K562 (cell line): ENCODE data around the gene SCYL1. TPM values are rescaled to one million over a fixed set of nuclear protein-coding genes. Genes with fewer than 3 reads are reported as not detected.

ENCODE experiments used
- ARID2 ChIP-seq: fragments of 450-650 bp; IDR thresholded peaks from 2 replicates; pipeline ENCODE4 v1.6.1; 2017; ENCODE audit warnings: antibody characterized with exemption, mild to moderate bottlenecking
- EHMT2 ChIP-seq: fragments of 450-650 bp; IDR thresholded peaks from 2 replicates; pipeline ENCODE4 v1.6.1; 2018; ENCODE audit warnings: antibody characterized with exemption
- FOXJ3 ChIP-seq: sonication (generic); formaldehyde crosslinking; IDR thresholded peaks from 2 replicates; pipeline ENCODE4 v1.4.0; 2020; ENCODE audit warnings: mild to moderate bottlenecking, missing genetic modification reagents
- HLTF ChIP-seq: fragments of 450-650 bp; IDR thresholded peaks from 2 replicates; pipeline ENCODE4 v1.6.1; 2016
- MCM5 ChIP-seq: fragments of 450-650 bp; IDR thresholded peaks from 2 replicates; pipeline ENCODE4 v1.6.1; 2016; ENCODE audit warnings: low read depth
- SMAD1 ChIP-seq: fragments of 150-350 bp; IDR thresholded peaks from 2 replicates; pipeline ENCODE4 v1.6.1; 2014; ENCODE audit warnings: low read length, low read depth; ENCODE audit not compliant: partially characterized antibody
- ZNF324 ChIP-seq: fragments of 250-450 bp; sonication (Bioruptor Pico); IDR thresholded peaks from 2 replicates; pipeline ENCODE4 v1.4.0; 2020; ENCODE audit warnings: mild to moderate bottlenecking
- ZSCAN32 ChIP-seq: fragments of 450-650 bp; formaldehyde crosslinking; IDR thresholded peaks from 2 replicates; pipeline ENCODE4 v1.4.0; 2020; ENCODE audit warnings: mild to moderate bottlenecking, moderate library complexity
- polyA plus RNA-seq, 8 experiments: library from polyadenylated mRNA; depleted of rRNA in 4 of 8; stranded (reverse) in 5 of 8; unstranded in 3 of 8; fragments of >200 nt; fragmentation: Nextera tagmentation in 2 of 8; fragmentation: Illumina TruSeq in 1 of 8; extraction: Ambion mirVana in 2 of 8; extraction: Trizol in 1 of 8; gene quantifications; 2 replicates each; pipeline versions ENCODE4 v1.2.1 to v1.2.3, GENCODE V29; 2011 to 2014; ENCODE audit warnings: inconsistent platforms in 1 of 8, missing spikeins in 1 of 8
- total RNA-seq, 7 experiments: library from RNA; depleted of rRNA in 6 of 7; stranded (reverse); fragments of >200 nt in 6 of 7; fragmentation: Illumina TruSeq in 2 of 7; extraction: Trizol in 2 of 7; gene quantifications; 2 replicates each; pipeline versions ENCODE4 v1.2.1 to v1.2.3, GENCODE V29; 2011 to 2021; ENCODE audit warnings: low replicate concordance in 1 of 7
- TF ChIP-seq, protein P1 (sequence below), 2 experiments: fragments of 450-650 bp in 1 of 2; sonication (generic) in 1 of 2; formaldehyde crosslinking in 1 of 2; IDR thresholded peaks; 2 replicates each; pipeline versions ENCODE4 v1.7.1 to v1.9.0; 2016 to 2022; ENCODE audit warnings: inconsistent platforms in 1 of 2, mild to moderate bottlenecking in 1 of 2, missing genetic modification reagents in 1 of 2
- TF ChIP-seq, protein P2 (sequence below), 2 experiments: fragments of 450-650 bp in 1 of 2; sonication (generic) in 1 of 2; formaldehyde crosslinking in 1 of 2; IDR thresholded peaks in 1 of 2; conservative IDR thresholded peaks in 1 of 2; 2 replicates each; pipeline versions ENCODE4 v1.6.1 to v1.8.1; 2016 to 2023; ENCODE audit warnings: mild to moderate bottlenecking in 2 of 2, moderate library complexity in 2 of 2, inconsistent platforms in 1 of 2, missing genetic modification reagents in 1 of 2
- TF ChIP-seq, protein P3 (sequence below): fragments of 450-650 bp; formaldehyde crosslinking; IDR thresholded peaks from 2 replicates; pipeline ENCODE4 v1.4.0; 2022; ENCODE audit warnings: missing genetic modification characterization
- TF ChIP-seq, protein P4 (sequence below): IDR thresholded peaks from 3 replicates; pipeline ENCODE4 v1.6.1; 2011; ENCODE audit warnings: borderline replicate concordance, mild to moderate bottlenecking; ENCODE audit not compliant: insufficient read length, insufficient read depth
- TF ChIP-seq, protein P5 (sequence below): sonication (generic); formaldehyde crosslinking; IDR thresholded peaks from 2 replicates; pipeline ENCODE4 v1.8.0; 2022; ENCODE audit warnings: missing genetic modification reagents, mild to moderate bottlenecking, moderate library complexity, borderline replicate concordance

SCYL1 gene
- total and polyA plus RNA-seq, 9 of the 15 experiments (the other 6 are each of a cell fraction or from before 2014, with no cell fraction given): 1.9 to 145 (median 57.6) TPM

DNA sequence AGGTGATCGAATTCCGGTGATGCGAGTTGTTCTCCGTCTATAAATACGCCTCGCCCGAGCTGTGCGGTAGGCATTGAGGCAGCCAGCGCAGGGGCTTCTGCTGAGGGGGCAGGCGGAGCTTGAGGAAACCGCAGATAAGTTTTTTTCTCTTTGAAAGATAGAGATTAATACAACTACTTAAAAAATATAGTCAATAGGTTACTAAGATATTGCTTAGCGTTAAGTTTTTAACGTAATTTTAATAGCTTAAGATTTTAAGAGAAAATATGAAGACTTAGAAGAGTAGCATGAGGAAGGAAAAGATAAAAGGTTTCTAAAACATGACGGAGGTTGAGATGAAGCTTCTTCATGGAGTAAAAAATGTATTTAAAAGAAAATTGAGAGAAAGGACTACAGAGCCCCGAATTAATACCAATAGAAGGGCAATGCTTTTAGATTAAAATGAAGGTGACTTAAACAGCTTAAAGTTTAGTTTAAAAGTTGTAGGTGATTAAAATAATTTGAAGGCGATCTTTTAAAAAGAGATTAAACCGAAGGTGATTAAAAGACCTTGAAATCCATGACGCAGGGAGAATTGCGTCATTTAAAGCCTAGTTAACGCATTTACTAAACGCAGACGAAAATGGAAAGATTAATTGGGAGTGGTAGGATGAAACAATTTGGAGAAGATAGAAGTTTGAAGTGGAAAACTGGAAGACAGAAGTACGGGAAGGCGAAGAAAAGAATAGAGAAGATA, 25.7 kb upstream of the SCYL1 start, which contains the start of gene MALAT1 (continued):
- TF ChIP-seq, protein P1, sequence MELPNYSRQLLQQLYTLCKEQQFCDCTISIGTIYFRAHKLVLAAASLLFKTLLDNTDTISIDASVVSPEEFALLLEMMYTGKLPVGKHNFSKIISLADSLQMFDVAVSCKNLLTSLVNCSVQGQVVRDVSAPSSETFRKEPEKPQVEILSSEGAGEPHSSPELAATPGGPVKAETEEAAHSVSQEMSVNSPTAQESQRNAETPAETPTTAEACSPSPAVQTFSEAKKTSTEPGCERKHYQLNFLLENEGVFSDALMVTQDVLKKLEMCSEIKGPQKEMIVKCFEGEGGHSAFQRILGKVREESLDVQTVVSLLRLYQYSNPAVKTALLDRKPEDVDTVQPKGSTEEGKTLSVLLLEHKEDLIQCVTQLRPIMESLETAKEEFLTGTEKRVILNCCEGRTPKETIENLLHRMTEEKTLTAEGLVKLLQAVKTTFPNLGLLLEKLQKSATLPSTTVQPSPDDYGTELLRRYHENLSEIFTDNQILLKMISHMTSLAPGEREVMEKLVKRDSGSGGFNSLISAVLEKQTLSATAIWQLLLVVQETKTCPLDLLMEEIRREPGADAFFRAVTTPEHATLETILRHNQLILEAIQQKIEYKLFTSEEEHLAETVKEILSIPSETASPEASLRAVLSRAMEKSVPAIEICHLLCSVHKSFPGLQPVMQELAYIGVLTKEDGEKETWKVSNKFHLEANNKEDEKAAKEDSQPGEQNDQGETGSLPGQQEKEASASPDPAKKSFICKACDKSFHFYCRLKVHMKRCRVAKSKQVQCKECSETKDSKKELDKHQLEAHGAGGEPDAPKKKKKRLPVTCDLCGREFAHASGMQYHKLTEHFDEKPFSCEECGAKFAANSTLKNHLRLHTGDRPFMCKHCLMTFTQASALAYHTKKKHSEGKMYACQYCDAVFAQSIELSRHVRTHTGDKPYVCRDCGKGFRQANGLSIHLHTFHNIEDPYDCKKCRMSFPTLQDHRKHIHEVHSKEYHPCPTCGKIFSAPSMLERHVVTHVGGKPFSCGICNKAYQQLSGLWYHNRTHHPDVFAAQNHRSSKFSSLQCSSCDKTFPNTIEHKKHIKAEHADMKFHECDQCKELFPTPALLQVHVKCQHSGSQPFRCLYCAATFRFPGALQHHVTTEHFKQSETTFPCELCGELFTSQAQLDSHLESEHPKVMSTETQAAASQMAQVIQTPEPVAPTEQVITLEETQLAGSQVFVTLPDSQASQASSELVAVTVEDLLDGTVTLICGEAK (IDR thresholded peaks at IDR 0.05): 0 out of 2 replicates have a peak, but pooled peaks have one; percentile 52
- TF ChIP-seq, protein P1 (CRISPR knock-in tag; IDR thresholded peaks at IDR 0.05): peak; percentile 58; the same call in 1 of the 2 replicates
- no peak for TF ChIP-seq EHMT2
- TF ChIP-seq, protein P2, sequence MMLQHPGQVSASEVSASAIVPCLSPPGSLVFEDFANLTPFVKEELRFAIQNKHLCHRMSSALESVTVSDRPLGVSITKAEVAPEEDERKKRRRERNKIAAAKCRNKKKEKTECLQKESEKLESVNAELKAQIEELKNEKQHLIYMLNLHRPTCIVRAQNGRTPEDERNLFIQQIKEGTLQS (IDR thresholded peaks at IDR 0.05): peak; percentile 87
- TF ChIP-seq, protein P2 (CRISPR knock-in tag; conservative IDR thresholded peaks at IDR 0.05): peak; percentile 59; the same call in 1 of the 2 replicates
- peak; percentile 88 for TF ChIP-seq ZSCAN32 (CRISPR knock-in tag)
- TF ChIP-seq HLTF: no peak
- TF ChIP-seq MCM5: no peak
- peak; percentile 100 for TF ChIP-seq SMAD1
- TF ChIP-seq, protein P3, sequence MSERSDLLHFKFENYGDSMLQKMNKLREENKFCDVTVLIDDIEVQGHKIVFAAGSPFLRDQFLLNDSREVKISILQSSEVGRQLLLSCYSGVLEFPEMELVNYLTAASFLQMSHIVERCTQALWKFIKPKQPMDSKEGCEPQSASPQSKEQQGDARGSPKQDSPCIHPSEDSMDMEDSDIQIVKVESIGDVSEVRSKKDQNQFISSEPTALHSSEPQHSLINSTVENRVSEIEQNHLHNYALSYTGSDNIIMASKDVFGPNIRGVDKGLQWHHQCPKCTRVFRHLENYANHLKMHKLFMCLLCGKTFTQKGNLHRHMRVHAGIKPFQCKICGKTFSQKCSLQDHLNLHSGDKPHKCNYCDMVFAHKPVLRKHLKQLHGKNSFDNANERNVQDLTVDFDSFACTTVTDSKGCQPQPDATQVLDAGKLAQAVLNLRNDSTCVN (CRISPR knock-in tag): peak; percentile 99
- TF ChIP-seq ZNF324: peak; percentile 86
- TF ChIP-seq, protein P4, sequence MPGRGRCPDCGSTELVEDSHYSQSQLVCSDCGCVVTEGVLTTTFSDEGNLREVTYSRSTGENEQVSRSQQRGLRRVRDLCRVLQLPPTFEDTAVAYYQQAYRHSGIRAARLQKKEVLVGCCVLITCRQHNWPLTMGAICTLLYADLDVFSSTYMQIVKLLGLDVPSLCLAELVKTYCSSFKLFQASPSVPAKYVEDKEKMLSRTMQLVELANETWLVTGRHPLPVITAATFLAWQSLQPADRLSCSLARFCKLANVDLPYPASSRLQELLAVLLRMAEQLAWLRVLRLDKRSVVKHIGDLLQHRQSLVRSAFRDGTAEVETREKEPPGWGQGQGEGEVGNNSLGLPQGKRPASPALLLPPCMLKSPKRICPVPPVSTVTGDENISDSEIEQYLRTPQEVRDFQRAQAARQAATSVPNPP: no peak
- TF ChIP-seq, protein P5, sequence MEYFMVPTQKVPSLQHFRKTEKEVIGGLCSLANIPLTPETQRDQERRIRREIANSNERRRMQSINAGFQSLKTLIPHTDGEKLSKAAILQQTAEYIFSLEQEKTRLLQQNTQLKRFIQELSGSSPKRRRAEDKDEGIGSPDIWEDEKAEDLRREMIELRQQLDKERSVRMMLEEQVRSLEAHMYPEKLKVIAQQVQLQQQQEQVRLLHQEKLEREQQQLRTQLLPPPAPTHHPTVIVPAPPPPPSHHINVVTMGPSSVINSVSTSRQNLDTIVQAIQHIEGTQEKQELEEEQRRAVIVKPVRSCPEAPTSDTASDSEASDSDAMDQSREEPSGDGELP (CRISPR knock-in tag): peak; percentile 88
- TF ChIP-seq ARID2: 0 out of 2 replicates have a peak, but pooled peaks have one; percentile 34
- TF ChIP-seq FOXJ3: no peak
